CD1c-positive myeloid dendritic cell (primary cell): Measurements from ENCODE around the gene VGLL4.
"Not testable (repeated sequence)": the region's sequence is repeated elsewhere in the genome, so short reads cannot be mapped to it uniquely, and the experiment has no call there.

Source experiments
- DNase-seq: peaks from one replicate; pipeline ENCODE4 v3.0.0-alpha.2; 2016; ENCODE audit errors: extremely low spot score

The VGLL4 gene

GRCh38 chr3:11606865-11607440, 36.8 kb downstream of the VGLL4 start:
- no peak for DNase-seq

- no peak for DNase-seq
Observed at GRCh38 chr3:11606090-11606784, 37.5 kb downstream of the VGLL4 start.

- DNase-seq, result no peak
Observed at GRCh38 chr3:11605398-11605797, 38.3 kb downstream of the VGLL4 start.

GRCh38 chr3:11604139-11604892, 39.4 kb downstream of the VGLL4 start:
- no peak for DNase-seq

- no peak for DNase-seq
Observed at GRCh38 chr3:11603628-11604027, 40.1 kb downstream of the VGLL4 start.

GRCh38 chr3:11602886-11603527, 40.7 kb downstream of the VGLL4 start:
- no peak for DNase-seq

GRCh38 chr3:11602239-11602840, 41.4 kb downstream of the VGLL4 start:
- DNase-seq, result no peak

- DNase-seq, result no peak
Observed at GRCh38 chr3:11601446-11602238, 42.1 kb downstream of the VGLL4 start.

- no peak for DNase-seq
Observed at GRCh38 chr3:11600501-11601282, 43.0 kb downstream of the VGLL4 start.

GRCh38 chr3:11596387-11596786, 47.3 kb downstream of the VGLL4 start:
- no peak for DNase-seq

- not testable (repeated sequence) for DNase-seq
Observed at GRCh38 chr3:11595024-11595423, 48.7 kb downstream of the VGLL4 start.

GRCh38 chr3:11593318-11594034, 50.2 kb downstream of the VGLL4 start:
- DNase-seq, result no peak

GRCh38 chr3:11592445-11593298, 51.0 kb downstream of the VGLL4 start:
- DNase-seq, result no peak

GRCh38 chr3:11591391-11592282, 52.1 kb downstream of the VGLL4 start:
- DNase-seq, result peak; percentile 21

- no peak for DNase-seq
Observed at GRCh38 chr3:11591002-11591355, 52.7 kb downstream of the VGLL4 start.

GRCh38 chr3:11589706-11590105, 54.0 kb downstream of the VGLL4 start:
- DNase-seq, result no peak

- no peak for DNase-seq
Observed at GRCh38 chr3:11588755-11589154, 55.0 kb downstream of the VGLL4 start.

GRCh38 chr3:11588338-11588737, 55.4 kb downstream of the VGLL4 start:
- no peak for DNase-seq
